ENCODE data around the gene NOXA1. TPM values are rescaled to one million over a fixed set of nuclear protein-coding genes. Genes with fewer than 3 reads are reported as not detected.
A peak's percentile ranks its signal among the peaks of the same experiment; 100 is the strongest.

Gene NOXA1
- total RNA-seq, 1 donor from 2014 or later = 16.3 TPM

- DNase-seq (ENCODE audit: low spot score, unreplicated experiment) = peak; percentile 11
- H3K36me3 Mint-ChIP-seq (ENCODE audit: insufficient read depth) = no peaks in the 10 kb centered on the region
These were observed 10.2 kb downstream of the NOXA1 start for GRCh38 chr9:137433349-137433915.

GRCh38 chr9:137433916-137434431, 10.8 kb downstream of the NOXA1 start:
- DNase-seq (ENCODE audit: low spot score, unreplicated experiment) = no peak
- no peak for TF ChIP-seq CTCF (IDR thresholded peaks at IDR 0.05; ENCODE audit: unreplicated experiment)
- Mint-ChIP-seq H3K9me3 (ENCODE audit: low read depth) (no peaks in the 10 kb centered on the region), H3K27ac (no peak overlapping the region), H3K36me3 (ENCODE audit: insufficient read depth) (no peaks in the 10 kb centered on the region), H3K27me3 (no peaks in the 10 kb centered on the region), H3K4me1 (ENCODE audit: low read depth) (no peaks in the 10 kb centered on the region), H3K4me3 (ENCODE audit: low read depth) (no peak overlapping the region)

More at GRCh38 chr9:137433349-137433915, 10.2 kb downstream of the NOXA1 start:
- Mint-ChIP-seq H3K27ac (no peak overlapping the region), H3K4me3 (ENCODE audit: low read depth) (no peak overlapping the region), H3K9me3 (ENCODE audit: low read depth) (no peaks in the 10 kb centered on the region), H3K4me1 (ENCODE audit: low read depth) (no peaks in the 10 kb centered on the region), H3K27me3 (no peaks in the 10 kb centered on the region)
- TF ChIP-seq CTCF (IDR thresholded peaks at IDR 0.05; ENCODE audit: unreplicated experiment) = no peak

GRCh38 chr9:137434498-137435380, 11.5 kb downstream of the NOXA1 start:
- peak; percentile 10 for DNase-seq (ENCODE audit: low spot score, unreplicated experiment)
- no peaks in the 10 kb centered on the region for H3K36me3 Mint-ChIP-seq (ENCODE audit: insufficient read depth)
- TF ChIP-seq CTCF (IDR thresholded peaks at IDR 0.05; ENCODE audit: unreplicated experiment) = no peak
- no peaks in the 10 kb centered on the region for H3K27me3 Mint-ChIP-seq
- no peak overlapping the region for H3K4me3 Mint-ChIP-seq (ENCODE audit: low read depth)
- no peak overlapping the region for H3K27ac Mint-ChIP-seq
- no peaks in the 10 kb centered on the region for H3K9me3 Mint-ChIP-seq (ENCODE audit: low read depth)
- peaks cover 1% of the 10 kb centered on the region for H3K4me1 Mint-ChIP-seq (ENCODE audit: low read depth)

- H3K27me3 Mint-ChIP-seq = no peaks in the 10 kb centered on the region
- no peaks in the 10 kb centered on the region for H3K9me3 Mint-ChIP-seq (ENCODE audit: low read depth)
- TF ChIP-seq CTCF (IDR thresholded peaks at IDR 0.05; ENCODE audit: unreplicated experiment) = no peak
- no peak for DNase-seq (ENCODE audit: low spot score, unreplicated experiment)
- H3K36me3 Mint-ChIP-seq (ENCODE audit: insufficient read depth) = no peaks in the 10 kb centered on the region
- H3K4me3 Mint-ChIP-seq (ENCODE audit: low read depth) = no peak overlapping the region
- peaks cover 1% of the 10 kb centered on the region for H3K4me1 Mint-ChIP-seq (ENCODE audit: low read depth)
- H3K27ac Mint-ChIP-seq = no peak overlapping the region
These were observed 12.2 kb downstream of the NOXA1 start for GRCh38 chr9:137435381-137435891.

- H3K36me3 Mint-ChIP-seq (ENCODE audit: insufficient read depth) = no peaks in the 10 kb centered on the region
- no peaks in the 10 kb centered on the region for H3K27me3 Mint-ChIP-seq
- H3K27ac Mint-ChIP-seq = no peak overlapping the region
- no peaks in the 10 kb centered on the region for H3K9me3 Mint-ChIP-seq (ENCODE audit: low read depth)
- DNase-seq (ENCODE audit: low spot score, unreplicated experiment) = peak; percentile 15
- H3K4me3 Mint-ChIP-seq (ENCODE audit: low read depth) = no peak overlapping the region
- H3K4me1 Mint-ChIP-seq (ENCODE audit: low read depth) = peaks cover 1% of the 10 kb centered on the region
- no peak for TF ChIP-seq CTCF (IDR thresholded peaks at IDR 0.05; ENCODE audit: unreplicated experiment)
These were observed 13.0 kb downstream of the NOXA1 start for GRCh38 chr9:137435980-137436760.

Measured in progenitor cell of endocrine pancreas (in vitro differentiated cells).